NB4 (cell line): Measurements from ENCODE around the gene CNTNAP2.

Experiments used
- CTCF ChIP-seq: IDR thresholded peaks from one replicate; pipeline ENCODE4 v1.5.1; 2012; ENCODE audit warnings: low read depth, low read length
- POLR2A ChIP-seq: IDR thresholded peaks from 2 replicates; pipeline ENCODE4 v1.6.1; 2011; ENCODE audit warnings: mild to moderate bottlenecking; ENCODE audit not compliant: insufficient read length; ENCODE audit errors: extremely low read depth

DNA sequence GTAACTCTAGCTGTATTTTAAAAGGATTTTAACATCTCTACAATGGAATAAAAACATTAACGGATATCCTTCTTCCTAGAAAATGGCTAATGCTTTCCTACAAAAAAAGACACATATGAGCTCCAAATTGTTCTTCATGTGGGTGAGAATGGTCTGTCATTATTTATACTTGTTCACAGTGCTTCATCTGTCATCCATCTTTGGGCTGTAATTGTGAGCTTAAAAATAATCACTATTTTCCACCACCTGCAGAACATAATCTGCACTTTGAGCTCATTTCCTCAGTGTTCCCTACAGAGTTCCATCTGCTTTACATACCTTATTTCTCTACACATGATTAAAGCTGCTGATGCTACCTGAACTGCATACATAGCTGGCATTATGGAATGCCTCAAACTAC is 1494.8 kb downstream of the CNTNAP2 start:
- TF ChIP-seq CTCF, result no peak
- TF ChIP-seq POLR2A, result no peak
